Retinal pigment epithelial cell (primary cell): ENCODE data around the gene RYR2.

Experiments used
- DNase-seq: peaks from one replicate; pipeline ENCODE4 v3.0.0-alpha.2; 2010; ENCODE audit warnings: low read depth
- H3K4me3 ChIP-seq: 2 replicates; pipeline ENCODE4 v1.5.1; 2011; ENCODE audit warnings: mild to moderate bottlenecking, low read length, control low read depth, moderate library complexity
- CTCF ChIP-seq: conservative IDR thresholded peaks from 2 replicates; pipeline ENCODE4 v1.5.1; 2011; ENCODE audit warnings: low read depth, low read length, control low read depth, inconsistent platforms

The RYR2 gene

GRCh38 chr1:237717106-237717505 lies 675.1 kb downstream of the RYR2 start:
- H3K4me3 ChIP-seq = no peak overlapping the region
- TF ChIP-seq CTCF = no peak
- DNase-seq = no peak

- DNase-seq = no peak
- no peak for TF ChIP-seq CTCF
- no peak overlapping the region for H3K4me3 ChIP-seq
These were observed 688.9 kb downstream of the RYR2 start for GRCh38 chr1:237730826-237731350.

- DNase-seq = no peak
- TF ChIP-seq CTCF = no peak
- H3K4me3 ChIP-seq = no peak overlapping the region
These were observed 690.7 kb downstream of the RYR2 start for GRCh38 chr1:237732657-237733056.

GRCh38 chr1:237736372-237737029 lies 694.5 kb downstream of the RYR2 start:
- no peak for DNase-seq
- TF ChIP-seq CTCF = peak; percentile 55
- no peak overlapping the region for H3K4me3 ChIP-seq

GRCh38 chr1:237737448-237737847 lies 695.5 kb downstream of the RYR2 start:
- no peak overlapping the region for H3K4me3 ChIP-seq
- no peak for TF ChIP-seq CTCF
- no peak for DNase-seq

GRCh38 chr1:237737938-237738610 lies 696.1 kb downstream of the RYR2 start:
- no peak for TF ChIP-seq CTCF
- DNase-seq = no peak
- H3K4me3 ChIP-seq = no peak overlapping the region

GRCh38 chr1:237740846-237741245 lies 698.9 kb downstream of the RYR2 start:
- DNase-seq = no peak
- TF ChIP-seq CTCF = no peak
- H3K4me3 ChIP-seq = no peak overlapping the region
